Retinal pigment epithelial cell (primary cell): ENCODE results near the gene KCNB1.

ENCODE experiments used
- DNase-seq: peaks from one replicate; pipeline ENCODE4 v3.0.0-alpha.2; 2010; ENCODE audit warnings: low read depth
- H3K4me3 ChIP-seq: 2 replicates; pipeline ENCODE4 v1.5.1; 2011; ENCODE audit warnings: mild to moderate bottlenecking, low read length, control low read depth, moderate library complexity
- CTCF ChIP-seq: conservative IDR thresholded peaks from 2 replicates; pipeline ENCODE4 v1.5.1; 2011; ENCODE audit warnings: low read depth, low read length, control low read depth, inconsistent platforms

KCNB1 gene

GRCh38 chr20:49349078-49349477 lies 133.4 kb downstream of the KCNB1 start:
- no peak overlapping the region for H3K4me3 ChIP-seq
- TF ChIP-seq CTCF: no peak
- DNase-seq: no peak

GRCh38 chr20:49348563-49348962 lies 133.9 kb downstream of the KCNB1 start:
- DNase-seq: no peak
- TF ChIP-seq CTCF: no peak
- no peak overlapping the region for H3K4me3 ChIP-seq

DNA sequence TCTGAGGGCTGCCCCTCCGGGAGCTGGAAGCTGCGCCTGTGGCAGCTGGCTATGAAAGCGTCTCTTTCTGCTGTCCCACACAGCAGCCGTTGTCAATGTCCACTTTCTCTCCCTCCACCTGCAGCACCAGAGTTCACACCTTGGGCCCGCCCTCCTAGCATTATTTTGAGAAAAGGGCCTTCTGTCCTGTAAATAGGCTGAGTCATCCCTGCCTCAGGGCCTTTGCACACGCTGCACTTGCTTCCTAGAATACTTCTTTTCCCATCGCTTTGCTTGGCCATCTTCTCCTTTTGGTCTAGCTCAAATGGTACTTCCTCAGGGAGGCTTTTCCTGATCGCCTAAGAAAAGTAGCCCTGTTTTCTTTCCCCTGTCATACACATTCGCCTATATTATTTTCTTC lies 135.3 kb downstream of the KCNB1 start:
- TF ChIP-seq CTCF: no peak
- no peak for DNase-seq
- H3K4me3 ChIP-seq: no peak overlapping the region

DNA sequence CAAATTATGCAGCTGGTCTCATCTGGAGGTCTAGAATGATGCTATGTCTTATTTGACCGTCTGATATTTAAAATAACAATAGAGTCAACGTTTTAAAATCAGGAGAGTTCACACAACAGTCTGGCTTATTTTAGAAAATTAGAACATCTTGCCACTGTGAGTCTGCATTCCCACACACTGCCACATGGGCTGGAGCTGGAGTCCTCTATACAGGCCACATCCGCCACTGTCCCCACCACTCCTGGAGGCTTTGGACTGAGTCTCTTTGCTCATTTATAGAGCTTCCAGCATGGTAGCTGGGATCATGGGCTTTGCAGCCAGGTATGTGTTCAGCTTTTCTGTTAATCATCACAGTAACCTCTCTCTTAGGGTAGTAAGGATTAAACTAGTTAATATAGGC lies 135.8 kb downstream of the KCNB1 start:
- H3K4me3 ChIP-seq: no peak overlapping the region
- DNase-seq: no peak
- peak; percentile 13 for TF ChIP-seq CTCF

DNA sequence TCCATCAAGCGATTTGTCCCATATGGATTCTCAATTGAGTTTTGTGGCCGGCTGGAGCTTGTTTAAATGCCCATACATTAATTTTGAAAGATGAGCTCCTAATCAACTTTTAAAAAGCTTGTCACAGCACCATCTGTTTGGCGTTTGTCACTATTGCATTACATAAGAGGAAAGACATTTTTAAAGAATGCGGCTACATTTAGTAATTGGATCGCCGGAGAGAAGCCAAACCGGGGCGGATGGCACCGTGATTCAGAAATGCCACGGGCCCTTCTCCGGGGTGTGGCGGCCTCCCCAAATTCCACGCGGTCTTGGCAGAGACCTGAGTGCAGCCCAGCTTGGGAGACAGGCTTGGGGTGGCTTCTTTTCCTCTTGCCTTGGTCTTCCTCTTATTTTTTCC lies 136.9 kb downstream of the KCNB1 start:
- H3K4me3 ChIP-seq: no peak overlapping the region
- TF ChIP-seq CTCF: no peak
- DNase-seq: no peak

- peak; percentile 54 for DNase-seq
- H3K4me3 ChIP-seq: no peak overlapping the region
- TF ChIP-seq CTCF: no peak
These were observed 137.5 kb downstream of the KCNB1 start for GRCh38 chr20:49344975-49345374.

DNA sequence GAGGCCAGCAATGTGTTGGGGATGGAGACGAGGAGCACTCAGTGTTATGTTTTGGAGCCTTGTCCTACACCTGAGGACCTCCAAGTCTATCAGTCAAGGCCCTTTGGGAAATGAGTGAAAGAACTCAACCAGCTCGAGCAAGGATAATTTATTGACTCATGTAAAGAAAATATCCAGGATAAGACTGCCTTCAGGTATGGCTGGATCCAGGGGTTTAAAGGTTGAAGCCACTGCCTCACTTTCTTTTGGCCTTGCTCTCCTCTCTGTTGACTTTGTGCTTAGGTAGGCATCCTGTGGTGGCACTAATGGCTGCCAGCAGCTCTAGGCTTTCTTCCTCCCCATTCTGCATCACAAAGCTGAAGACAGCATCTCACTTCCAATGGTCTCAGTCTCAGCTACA lies 138.3 kb downstream of the KCNB1 start:
- H3K4me3 ChIP-seq: no peak overlapping the region
- TF ChIP-seq CTCF: no peak
- no peak for DNase-seq
